ENCODE data around the gene TPBGL. TPM values are rescaled to one million over a fixed set of nuclear protein-coding genes. Genes with fewer than 3 reads are reported as not detected.
A peak's percentile ranks its signal among the peaks of the same experiment; 100 is the strongest.

TPBGL gene
- total RNA-seq, 1 donor, result not detected

- H3K79me2 ChIP-seq (ENCODE audit: insufficient read depth, low read length), result no peaks in the 10 kb centered on the region
- no peak overlapping the region for H3K27ac ChIP-seq (ENCODE audit: low read depth, low read length)
- no peaks in the 10 kb centered on the region for H3K4me1 ChIP-seq (ENCODE audit: insufficient read depth, low read length)
- no peak overlapping the region for H3K4me3 ChIP-seq (ENCODE audit: insufficient read depth, low read length)
- H3K4me2 ChIP-seq (ENCODE audit: insufficient read depth, low read length), result no peak overlapping the region
- no peak overlapping the region for H2AFZ ChIP-seq (ENCODE audit: low read length)
- TF ChIP-seq, protein P1, sequence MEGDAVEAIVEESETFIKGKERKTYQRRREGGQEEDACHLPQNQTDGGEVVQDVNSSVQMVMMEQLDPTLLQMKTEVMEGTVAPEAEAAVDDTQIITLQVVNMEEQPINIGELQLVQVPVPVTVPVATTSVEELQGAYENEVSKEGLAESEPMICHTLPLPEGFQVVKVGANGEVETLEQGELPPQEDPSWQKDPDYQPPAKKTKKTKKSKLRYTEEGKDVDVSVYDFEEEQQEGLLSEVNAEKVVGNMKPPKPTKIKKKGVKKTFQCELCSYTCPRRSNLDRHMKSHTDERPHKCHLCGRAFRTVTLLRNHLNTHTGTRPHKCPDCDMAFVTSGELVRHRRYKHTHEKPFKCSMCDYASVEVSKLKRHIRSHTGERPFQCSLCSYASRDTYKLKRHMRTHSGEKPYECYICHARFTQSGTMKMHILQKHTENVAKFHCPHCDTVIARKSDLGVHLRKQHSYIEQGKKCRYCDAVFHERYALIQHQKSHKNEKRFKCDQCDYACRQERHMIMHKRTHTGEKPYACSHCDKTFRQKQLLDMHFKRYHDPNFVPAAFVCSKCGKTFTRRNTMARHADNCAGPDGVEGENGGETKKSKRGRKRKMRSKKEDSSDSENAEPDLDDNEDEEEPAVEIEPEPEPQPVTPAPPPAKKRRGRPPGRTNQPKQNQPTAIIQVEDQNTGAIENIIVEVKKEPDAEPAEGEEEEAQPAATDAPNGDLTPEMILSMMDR (IDR thresholded peaks at IDR 0.05; ENCODE audit: extremely low read depth, low read depth, low read length), result no peak
- H3K9me3 ChIP-seq (ENCODE audit: low read depth, low read length), result no peaks in the 10 kb centered on the region
- DNase-seq (ENCODE audit: insufficient read length, low spot score, missing footprints), result no peak
- no peaks in the 10 kb centered on the region for H3K36me3 ChIP-seq (ENCODE audit: insufficient read depth, low read length)
- no peaks in the 10 kb centered on the region for H4K20me1 ChIP-seq (ENCODE audit: insufficient read depth, low read length)
- H3K27me3 ChIP-seq (ENCODE audit: insufficient read depth, low read length), result peaks cover 2% of the 10 kb centered on the region
Observed at GRCh38 chr11:75230621-75231020, 10.0 kb upstream of the TPBGL start.

DNA sequence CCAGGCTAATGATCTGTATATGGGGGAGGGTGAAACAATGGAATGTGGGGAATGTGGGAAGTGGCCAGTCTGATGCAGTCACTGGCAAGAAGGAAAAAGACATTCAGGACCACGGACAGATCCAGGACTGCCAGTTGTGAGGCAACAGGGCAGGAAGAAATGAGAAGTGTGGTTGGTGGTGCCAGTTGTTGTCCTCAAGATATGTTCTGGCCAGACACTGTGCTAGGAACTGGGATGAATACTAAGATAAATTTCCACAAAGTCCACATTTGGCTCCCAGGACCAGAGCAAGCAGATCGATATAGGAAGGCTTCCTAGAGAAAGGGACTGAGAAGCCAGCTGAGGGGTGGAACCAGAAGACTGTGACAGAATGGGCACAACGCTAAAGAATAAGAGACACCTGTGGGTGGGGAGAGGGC lies 6.8 kb upstream of the TPBGL start:
- Histone ChIP-seq H2AFZ (ENCODE audit: low read length) (no peak overlapping the region), H3K79me2 (ENCODE audit: insufficient read depth, low read length) (no peaks in the 10 kb centered on the region), H3K4me3 (ENCODE audit: insufficient read depth, low read length) (no peak overlapping the region), H3K9me3 (ENCODE audit: low read depth, low read length) (no peaks in the 10 kb centered on the region), H3K4me1 (ENCODE audit: insufficient read depth, low read length) (no peaks in the 10 kb centered on the region), H3K36me3 (ENCODE audit: insufficient read depth, low read length) (no peaks in the 10 kb centered on the region), H3K27ac (ENCODE audit: low read depth, low read length) (no peak overlapping the region), H3K4me2 (ENCODE audit: insufficient read depth, low read length) (no peak overlapping the region), H4K20me1 (ENCODE audit: insufficient read depth, low read length) (no peaks in the 10 kb centered on the region), H3K27me3 (ENCODE audit: insufficient read depth, low read length) (peaks cover 8% of the 10 kb centered on the region)
- TF ChIP-seq, protein P1 (IDR thresholded peaks at IDR 0.05; ENCODE audit: extremely low read depth, low read depth, low read length), result no peak
- no peak for DNase-seq (ENCODE audit: insufficient read length, low spot score, missing footprints)

DNA sequence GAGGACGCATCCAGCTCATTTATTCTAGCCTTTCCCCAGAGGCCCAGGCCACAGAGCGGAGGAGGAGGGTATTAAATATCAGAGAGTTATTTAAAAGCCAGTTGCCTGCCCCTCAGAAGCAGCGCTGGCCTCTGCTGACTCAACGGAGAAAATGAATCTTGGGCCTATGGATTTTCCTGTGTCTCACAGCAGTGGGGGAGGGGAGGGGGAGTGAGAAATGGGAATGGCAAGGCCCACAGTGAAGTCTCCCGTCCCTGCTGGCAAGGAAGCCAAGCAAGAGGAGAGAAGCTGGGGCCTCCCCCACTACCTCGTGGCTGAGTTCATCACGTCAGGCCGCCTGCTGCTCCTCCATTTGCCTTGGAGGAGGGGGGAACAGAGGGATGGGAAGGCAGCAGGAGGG lies 4.5 kb upstream of the TPBGL start:
- Histone ChIP-seq H3K4me2 (ENCODE audit: insufficient read depth, low read length) (no peak overlapping the region), H3K27me3 (ENCODE audit: insufficient read depth, low read length) (peaks cover 29% of the 10 kb centered on the region), H3K4me3 (ENCODE audit: insufficient read depth, low read length) (no peak overlapping the region), H3K79me2 (ENCODE audit: insufficient read depth, low read length) (no peaks in the 10 kb centered on the region), H3K4me1 (ENCODE audit: insufficient read depth, low read length) (no peaks in the 10 kb centered on the region), H3K27ac (ENCODE audit: low read depth, low read length) (no peak overlapping the region), H2AFZ (ENCODE audit: low read length) (no peak overlapping the region), H3K9me3 (ENCODE audit: low read depth, low read length) (no peaks in the 10 kb centered on the region), H3K36me3 (ENCODE audit: insufficient read depth, low read length) (no peaks in the 10 kb centered on the region), H4K20me1 (ENCODE audit: insufficient read depth, low read length) (no peaks in the 10 kb centered on the region)
- peak; percentile 82 for DNase-seq (ENCODE audit: insufficient read length, low spot score, missing footprints)
- TF ChIP-seq, protein P1 (IDR thresholded peaks at IDR 0.05; ENCODE audit: extremely low read depth, low read depth, low read length), result no peak

DNA sequence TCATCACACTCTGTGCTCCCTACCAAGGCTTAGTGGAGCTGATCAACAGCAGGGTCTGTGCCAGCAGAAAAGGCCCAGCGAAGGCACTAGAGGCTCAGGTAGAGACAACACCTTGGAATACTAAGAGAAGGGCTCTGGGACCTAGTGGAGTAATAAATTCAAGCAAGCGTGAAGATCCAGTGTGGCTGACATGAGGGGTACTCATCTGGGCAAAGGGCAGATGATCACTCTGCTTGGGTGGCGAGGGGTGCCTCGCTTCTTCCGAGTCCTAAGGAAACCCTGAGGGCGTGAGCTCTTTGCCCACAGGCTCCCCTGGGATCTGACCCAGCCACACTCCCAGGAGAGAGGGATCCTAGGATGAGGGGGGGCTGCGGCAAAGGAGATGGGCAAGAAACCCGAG lies 3.5 kb upstream of the TPBGL start:
- peaks cover 29% of the 10 kb centered on the region for H3K27me3 ChIP-seq (ENCODE audit: insufficient read depth, low read length)
- H3K27ac ChIP-seq (ENCODE audit: low read depth, low read length), result no peak overlapping the region
- H3K4me1 ChIP-seq (ENCODE audit: insufficient read depth, low read length), result no peaks in the 10 kb centered on the region
- H3K4me3 ChIP-seq (ENCODE audit: insufficient read depth, low read length), result no peak overlapping the region
- no peaks in the 10 kb centered on the region for H3K79me2 ChIP-seq (ENCODE audit: insufficient read depth, low read length)
- TF ChIP-seq, protein P1 (IDR thresholded peaks at IDR 0.05; ENCODE audit: extremely low read depth, low read depth, low read length), result no peak
- no peaks in the 10 kb centered on the region for H3K36me3 ChIP-seq (ENCODE audit: insufficient read depth, low read length)
- H4K20me1 ChIP-seq (ENCODE audit: insufficient read depth, low read length), result no peaks in the 10 kb centered on the region
- no peak overlapping the region for H2AFZ ChIP-seq (ENCODE audit: low read length)
- no peak overlapping the region for H3K4me2 ChIP-seq (ENCODE audit: insufficient read depth, low read length)
- H3K9me3 ChIP-seq (ENCODE audit: low read depth, low read length), result no peaks in the 10 kb centered on the region
- peak; percentile 41 for DNase-seq (ENCODE audit: insufficient read length, low spot score, missing footprints)
